ENCODE measurements around the gene NEK11.

GRCh38 chr3:131315162-131315561, 288.5 kb downstream of the NEK11 start:
- TF ChIP-seq CTCF (IDR thresholded peaks at IDR 0.05; ENCODE audit: low read length) (no peak), EZH2 (IDR thresholded peaks at IDR 0.05; ENCODE audit: borderline replicate concordance, low read length) (no peak)

Data from OCI-LY1 (cell line).